GM23248 (cell line): ENCODE data around the gene RSPH1. TPM values are rescaled to one million over a fixed set of nuclear protein-coding genes. Genes with fewer than 3 reads are reported as not detected.

ENCODE experiments used
- DNase-seq: peaks from one replicate; pipeline ENCODE4 v3.0.0-alpha.2; 2015
- H2AFZ ChIP-seq: fragments of 200-600 bp; sonication (generic); 2 replicates; pipeline ENCODE4 v1.6.1; 2016; ENCODE audit warnings: antibody characterized with exemption
- H3F3A ChIP-seq: fragments of 200-600 bp; sonication (generic); 2 replicates; pipeline ENCODE4 v1.6.1; 2016; ENCODE audit warnings: mild to moderate bottlenecking, antibody characterized with exemption, mixed run types; ENCODE audit not compliant: insufficient read depth
- H3K27ac ChIP-seq: fragments of 200-600 bp; sonication (generic); 2 replicates; pipeline ENCODE4 v1.5.1; 2016; ENCODE audit warnings: mild to moderate bottlenecking
- H3K27me3 ChIP-seq: fragments of 200-600 bp; sonication (generic); replicated peaks from 2 replicates; pipeline ENCODE4 v1.6.1; 2016; ENCODE audit warnings: mild to moderate bottlenecking; ENCODE audit not compliant: insufficient read depth
- H3K36me3 ChIP-seq: fragments of 200-600 bp; sonication (generic); 2 replicates; pipeline ENCODE4 v1.6.1; 2016; ENCODE audit warnings: low read depth, mild to moderate bottlenecking
- H3K4me1 ChIP-seq: fragments of 200-600 bp; sonication (generic); 2 replicates; pipeline ENCODE4 v1.6.1; 2016; ENCODE audit warnings: mild to moderate bottlenecking; ENCODE audit not compliant: insufficient read depth
- H3K4me2 ChIP-seq: fragments of 200-600 bp; sonication (generic); one replicate; pipeline ENCODE4 v1.6.1; 2016; ENCODE audit warnings: mild to moderate bottlenecking; ENCODE audit not compliant: unreplicated experiment
- H3K4me3 ChIP-seq: fragments of 200-600 bp; sonication (generic); 2 replicates; pipeline ENCODE4 v1.5.1; 2016; ENCODE audit warnings: mild to moderate bottlenecking
- H3K79me2 ChIP-seq: fragments of 200-600 bp; sonication (generic); 2 replicates; pipeline ENCODE4 v1.6.1; 2016; ENCODE audit warnings: mild to moderate bottlenecking; ENCODE audit not compliant: insufficient read depth
- H3K9ac ChIP-seq: fragments of 200-600 bp; sonication (generic); 2 replicates; pipeline ENCODE4 v1.6.1; 2016; ENCODE audit warnings: mild to moderate bottlenecking
- H3K9me2 ChIP-seq: fragments of 200-600 bp; sonication (generic); 2 replicates; pipeline ENCODE4 v1.6.1; 2016; ENCODE audit warnings: mixed run types, mild to moderate bottlenecking, moderate library complexity; ENCODE audit not compliant: insufficient read depth
- H3K9me3 ChIP-seq: fragments of 200-600 bp; sonication (generic); one replicate; pipeline ENCODE4 v1.6.1; 2017; ENCODE audit warnings: low read depth
- H4K20me1 ChIP-seq: fragments of 200-600 bp; sonication (generic); 2 replicates; pipeline ENCODE4 v1.6.0; 2016; ENCODE audit not compliant: insufficient read depth
- EZH2 ChIP-seq: fragments of 200-600 bp; sonication (generic); IDR thresholded peaks from 2 replicates; pipeline ENCODE4 v1.6.1; 2018; ENCODE audit warnings: antibody characterized with exemption, mild to moderate bottlenecking; ENCODE audit not compliant: insufficient read depth, poor library complexity, severe bottlenecking
- EZH2phosphoT487 ChIP-seq: fragments of 200-600 bp; sonication (generic); IDR thresholded peaks from 2 replicates; pipeline ENCODE4 v1.6.1; 2018; ENCODE audit warnings: antibody characterized with exemption, moderate library complexity, mild to moderate bottlenecking, low read depth; ENCODE audit not compliant: insufficient read depth
- WGBS, 2 experiments: methylation state at CpG; one replicate each; pipeline ENCODE4 v1.1.6; 2015 to 2017; ENCODE audit warnings: low lambda C conversion rate in 2 of 2, low coverage in 1 of 2; ENCODE audit errors: missing lambda C conversion rate in 2 of 2; 5-methylcytosine and 5-hydroxymethylcytosine counted together
- in situ Hi-C: fragments of 300-500 bp; cut with MboI; formaldehyde crosslinking; loops from 2 replicates; pipeline ENCODE4 v1.15.0; 2020
- polyA plus RNA-seq: library from polyadenylated mRNA; unstranded; fragments of >200 nt; fragmentation: Nextera tagmentation; extraction: Ambion mirVana; gene quantifications from 2 replicates; pipeline ENCODE4 v1.2.1, GENCODE V29; 2016
- total RNA-seq: library from RNA; depleted of rRNA; stranded (reverse); fragments of >200 nt; shearing (Covaris generic); gene quantifications from 2 replicates; pipeline ENCODE4 v1.2.3, GENCODE V29; 2014

Gene RSPH1
- total and polyA plus RNA-seq, 2 experiments from 2014 or later, result 0.32 TPM; not detected in 1

GRCh38 chr21:42447732-42448131, 48.3 kb downstream of the RSPH1 start:
- Histone ChIP-seq H3K4me2 (no peak overlapping the region), H3K36me3 (no peaks in the 10 kb centered on the region), H3K4me3 (no peak overlapping the region), H4K20me1 (no peaks in the 10 kb centered on the region), H3K27me3 (no peaks in the 10 kb centered on the region), H3K9me3 (no peaks in the 10 kb centered on the region), H3K27ac (no peak overlapping the region), H3K79me2 (no peaks in the 10 kb centered on the region), H3F3A (no peaks in the 10 kb centered on the region), H3K4me1 (no peaks in the 10 kb centered on the region), H3K9me2 (no peaks in the 10 kb centered on the region), H2AFZ (no peak overlapping the region), H3K9ac (no peak overlapping the region)
- 73 to 74% methylated on average over 10 of the region's 10 CpGs for WGBS, 2 experiments
- in situ Hi-C loops, result no loop called here
- no peak for DNase-seq
- TF ChIP-seq EZH2, result no peak
- no peak for TF ChIP-seq EZH2phosphoT487

GRCh38 chr21:42447182-42447581, 48.8 kb downstream of the RSPH1 start:
- H4K20me1 ChIP-seq, result no peaks in the 10 kb centered on the region
- in situ Hi-C loops, result no loop called here
- TF ChIP-seq EZH2 (no peak), EZH2phosphoT487 (no peak)
- H3K9me2 ChIP-seq, result no peaks in the 10 kb centered on the region
- H3K4me1 ChIP-seq, result no peaks in the 10 kb centered on the region
- H3K9ac ChIP-seq, result no peak overlapping the region
- no peaks in the 10 kb centered on the region for H3K79me2 ChIP-seq
- no peaks in the 10 kb centered on the region for H3K9me3 ChIP-seq
- DNase-seq, result no peak
- no peaks in the 10 kb centered on the region for H3K27me3 ChIP-seq
- no peak overlapping the region for H2AFZ ChIP-seq
- no peaks in the 10 kb centered on the region for H3K36me3 ChIP-seq
- no peak overlapping the region for H3K4me3 ChIP-seq
- 43 to 58% methylated on average over 14 of the region's 14 CpGs for WGBS, 2 experiments
- no peak overlapping the region for H3K27ac ChIP-seq
- no peak overlapping the region for H3K4me2 ChIP-seq
- no peaks in the 10 kb centered on the region for H3F3A ChIP-seq

- Histone ChIP-seq H3K4me2 (no peak overlapping the region), H3K27ac (no peak overlapping the region), H3K9ac (no peak overlapping the region), H2AFZ (no peak overlapping the region), H3K79me2 (no peaks in the 10 kb centered on the region), H3K27me3 (no peaks in the 10 kb centered on the region), H3K4me1 (no peaks in the 10 kb centered on the region), H3K9me3 (no peaks in the 10 kb centered on the region), H4K20me1 (no peaks in the 10 kb centered on the region), H3K36me3 (no peaks in the 10 kb centered on the region), H3F3A (no peaks in the 10 kb centered on the region), H3K9me2 (no peaks in the 10 kb centered on the region), H3K4me3 (no peak overlapping the region)
- TF ChIP-seq EZH2phosphoT487 (no peak), EZH2 (no peak)
- 54 to 58% methylated on average over 4 of the region's 4 CpGs for WGBS, 2 experiments
- in situ Hi-C loops, result no loop called here
- no peak for DNase-seq
Observed at GRCh38 chr21:42446531-42446930, 49.5 kb downstream of the RSPH1 start.

GRCh38 chr21:42445311-42445710, 50.7 kb downstream of the RSPH1 start:
- Histone ChIP-seq H3F3A (no peaks in the 10 kb centered on the region), H3K4me2 (no peak overlapping the region), H3K79me2 (no peaks in the 10 kb centered on the region), H4K20me1 (no peaks in the 10 kb centered on the region), H3K36me3 (no peaks in the 10 kb centered on the region), H3K27me3 (no peaks in the 10 kb centered on the region), H3K4me1 (no peaks in the 10 kb centered on the region), H3K4me3 (no peak overlapping the region), H3K9ac (no peak overlapping the region), H2AFZ (no peak overlapping the region), H3K27ac (no peak overlapping the region), H3K9me3 (no peaks in the 10 kb centered on the region), H3K9me2 (no peaks in the 10 kb centered on the region)
- DNase-seq, result no peak
- in situ Hi-C loops, result no loop called here
- whole genome bisulfite sequencing, 2 experiments, result 48% methylated on average over 7 of the region's 7 CpGs
- TF ChIP-seq EZH2, result no peak
- no peak for TF ChIP-seq EZH2phosphoT487

GRCh38 chr21:42444745-42445059, 51.3 kb downstream of the RSPH1 start:
- DNase-seq, result no peak
- no peak overlapping the region for H3K4me3 ChIP-seq
- H3K79me2 ChIP-seq, result no peaks in the 10 kb centered on the region
- no peaks in the 10 kb centered on the region for H3F3A ChIP-seq
- no peaks in the 10 kb centered on the region for H3K4me1 ChIP-seq
- H3K36me3 ChIP-seq, result no peaks in the 10 kb centered on the region
- in situ Hi-C loops, result no loop called here
- H2AFZ ChIP-seq, result no peak overlapping the region
- H4K20me1 ChIP-seq, result no peaks in the 10 kb centered on the region
- TF ChIP-seq EZH2phosphoT487 (no peak), EZH2 (no peak)
- H3K9me2 ChIP-seq, result no peaks in the 10 kb centered on the region
- no peak overlapping the region for H3K4me2 ChIP-seq
- no peaks in the 10 kb centered on the region for H3K27me3 ChIP-seq
- H3K9ac ChIP-seq, result no peak overlapping the region
- 50 to 53% methylated on average over 10 of the region's 10 CpGs for WGBS, 2 experiments
- no peaks in the 10 kb centered on the region for H3K9me3 ChIP-seq
- H3K27ac ChIP-seq, result no peak overlapping the region
